ENCODE results near the gene CDH12.

Gene CDH12

GRCh38 chr5:21810737-21811316, 1042.3 kb downstream of the CDH12 start:
- TF ChIP-seq TAF1 (IDR thresholded peaks at IDR 0.05; ENCODE audit: borderline replicate concordance, insufficient read depth, low read length) = no peak
- no peak for TF ChIP-seq FOXP2 (optimal IDR thresholded peaks at IDR 0.05; ENCODE audit: borderline replicate concordance, extremely low read depth, extremely low read length, insufficient read depth)
- no peak for TF ChIP-seq REST (IDR thresholded peaks at IDR 0.05; ENCODE audit: insufficient read depth in 1 of 2, low read depth in 2 of 2, low read length in 2 of 2)
- TF ChIP-seq POLR2AphosphoS5 (IDR thresholded peaks at IDR 0.05; ENCODE audit: low read depth, low read length) = no peak
- no peak for TF ChIP-seq SIN3A (IDR thresholded peaks at IDR 0.05; ENCODE audit: borderline replicate concordance, insufficient read depth, low read length)

- no peak for TF ChIP-seq FOXP2 (optimal IDR thresholded peaks at IDR 0.05; ENCODE audit: borderline replicate concordance, extremely low read depth, extremely low read length, insufficient read depth)
- no peak for TF ChIP-seq TAF1 (IDR thresholded peaks at IDR 0.05; ENCODE audit: borderline replicate concordance, insufficient read depth, low read length)
- no peak for TF ChIP-seq POLR2AphosphoS5 (IDR thresholded peaks at IDR 0.05; ENCODE audit: low read depth, low read length)
- no peak for TF ChIP-seq SIN3A (IDR thresholded peaks at IDR 0.05; ENCODE audit: borderline replicate concordance, insufficient read depth, low read length)
- no peak for TF ChIP-seq REST (IDR thresholded peaks at IDR 0.05; ENCODE audit: insufficient read depth in 1 of 2, low read depth in 2 of 2, low read length in 2 of 2)
These were observed 1043.5 kb downstream of the CDH12 start for GRCh38 chr5:21809611-21810010.

- TF ChIP-seq SIN3A (IDR thresholded peaks at IDR 0.05; ENCODE audit: borderline replicate concordance, insufficient read depth, low read length) = no peak
- no peak for TF ChIP-seq REST (IDR thresholded peaks at IDR 0.05; ENCODE audit: insufficient read depth in 1 of 2, low read depth in 2 of 2, low read length in 2 of 2)
- no peak for TF ChIP-seq TAF1 (IDR thresholded peaks at IDR 0.05; ENCODE audit: borderline replicate concordance, insufficient read depth, low read length)
- TF ChIP-seq POLR2AphosphoS5 (IDR thresholded peaks at IDR 0.05; ENCODE audit: low read depth, low read length) = no peak
- no peak for TF ChIP-seq FOXP2 (optimal IDR thresholded peaks at IDR 0.05; ENCODE audit: borderline replicate concordance, extremely low read depth, extremely low read length, insufficient read depth)
These were observed 1045.2 kb downstream of the CDH12 start for GRCh38 chr5:21807953-21808352.

GRCh38 chr5:21806943-21807342, 1046.2 kb downstream of the CDH12 start:
- TF ChIP-seq TAF1 (IDR thresholded peaks at IDR 0.05; ENCODE audit: borderline replicate concordance, insufficient read depth, low read length) (no peak), SIN3A (IDR thresholded peaks at IDR 0.05; ENCODE audit: borderline replicate concordance, insufficient read depth, low read length) (no peak), FOXP2 (optimal IDR thresholded peaks at IDR 0.05; ENCODE audit: borderline replicate concordance, extremely low read depth, extremely low read length, insufficient read depth) (no peak), REST (IDR thresholded peaks at IDR 0.05; ENCODE audit: insufficient read depth in 1 of 2, low read depth in 2 of 2, low read length in 2 of 2) (no peak), POLR2AphosphoS5 (IDR thresholded peaks at IDR 0.05; ENCODE audit: low read depth, low read length) (no peak)

All from PFSK-1 (cell line).